Activated effector memory CD4-positive, alpha-beta T cell treated with Interleukin-2 at 50 U/mL for 16 hours (primary cell): ENCODE data around the gene NF2.
"Not testable (repeated sequence)": the region's sequence is repeated elsewhere in the genome, so short reads cannot be mapped to it uniquely, and the experiment has no call there.

Experiments
- DNase-seq: peaks from one replicate; pipeline ENCODE4 v3.0.0-alpha.2; 2020

The NF2 gene

GRCh38 chr22:29597871-29598683, 5.4 kb upstream of the NF2 start:
- not testable (repeated sequence) for DNase-seq

DNA sequence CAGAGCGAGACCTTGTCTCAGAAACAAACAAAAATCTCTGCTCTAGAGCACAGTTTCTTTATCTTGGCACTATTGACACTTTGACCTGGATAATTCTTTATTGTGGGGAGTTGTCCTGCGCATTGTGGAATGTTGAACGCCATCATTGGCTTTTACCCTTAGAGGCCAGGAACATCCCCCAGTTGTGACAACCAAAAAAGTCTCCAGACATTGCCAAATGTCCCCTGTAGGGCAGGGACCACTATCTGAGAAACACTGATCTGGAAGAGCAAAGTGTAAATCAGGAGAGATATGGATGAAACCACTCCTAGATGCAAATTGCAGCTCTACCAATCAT, 4.8 kb upstream of the NF2 start:
- no peak for DNase-seq

GRCh38 chr22:29604076-29604360, 585 bp downstream of the NF2 start:
- no peak for DNase-seq

DNA sequence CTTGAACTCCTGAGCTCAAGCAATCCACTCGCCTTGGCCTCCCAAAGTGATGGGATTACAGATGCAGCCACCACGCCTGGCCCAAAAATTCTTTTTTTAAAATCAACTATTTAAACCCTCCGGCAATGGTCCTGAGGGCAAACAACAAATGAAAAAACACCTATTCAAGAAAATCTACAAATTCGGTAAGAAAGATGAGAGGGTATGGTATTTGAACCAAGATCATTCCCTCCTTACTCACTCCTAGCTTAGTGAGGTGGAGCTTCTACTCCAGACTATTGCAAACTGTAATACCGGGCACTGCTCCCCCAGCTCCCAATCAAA, 2.1 kb downstream of the NF2 start:
- DNase-seq = no peak

- no peak for DNase-seq
These were observed 2.9 kb downstream of the NF2 start for GRCh38 chr22:29606320-29606719.

- no peak for DNase-seq
These were observed 4.0 kb downstream of the NF2 start for GRCh38 chr22:29607426-29607825.

DNA sequence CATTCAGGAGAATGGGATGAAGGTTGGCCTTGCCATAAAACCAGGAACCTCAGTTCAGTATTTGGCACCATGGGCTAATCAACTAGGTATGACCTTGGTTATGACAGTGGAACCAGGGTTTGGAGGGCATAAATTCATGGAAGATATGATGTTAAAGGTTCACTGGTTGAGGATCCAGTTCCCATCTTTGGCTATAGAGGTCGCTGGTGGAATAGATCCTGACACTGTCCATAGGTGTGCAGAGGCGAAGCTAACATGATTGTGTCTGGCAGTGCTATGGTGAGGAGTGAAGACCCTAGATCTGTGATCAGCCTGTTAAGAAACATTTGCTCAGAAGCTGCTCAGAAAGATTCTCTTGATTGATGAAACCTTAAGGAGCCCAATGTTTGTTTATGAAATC, 5.7 kb downstream of the NF2 start:
- no peak for DNase-seq

- DNase-seq = no peak
These were observed 7.3 kb downstream of the NF2 start for GRCh38 chr22:29610780-29611179.

DNA sequence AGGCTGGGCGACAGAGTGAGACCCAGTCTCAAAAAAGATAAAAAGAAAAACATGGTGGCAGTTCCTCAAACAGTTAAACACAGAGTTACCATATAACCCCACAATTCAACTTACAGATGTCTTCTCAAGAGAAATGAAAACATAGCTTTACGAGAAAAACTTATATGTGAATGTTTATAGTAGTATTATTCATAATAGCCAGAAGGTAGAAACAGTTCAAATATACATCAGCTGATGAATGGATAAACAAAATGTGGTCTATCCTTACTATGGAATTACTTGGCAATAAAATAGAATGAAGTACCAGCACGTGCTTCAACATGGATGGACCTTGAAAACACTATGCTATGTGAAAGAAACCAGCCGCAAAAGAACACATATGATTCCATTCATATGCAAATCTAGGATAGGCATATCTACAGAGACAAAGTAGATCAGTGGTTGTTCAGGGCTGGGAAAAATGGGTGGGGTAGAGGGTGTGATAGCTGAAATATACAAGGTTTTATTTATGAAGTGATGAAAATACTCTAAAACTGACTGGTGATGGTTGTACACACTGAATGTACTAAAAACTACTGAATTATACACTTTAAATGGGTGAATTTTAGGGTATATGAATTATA, 12.4 kb downstream of the NF2 start:
- no peak for DNase-seq

GRCh38 chr22:29617922-29618629, 14.6 kb downstream of the NF2 start:
- DNase-seq = no peak

GRCh38 chr22:29621761-29622526, 18.5 kb downstream of the NF2 start:
- DNase-seq = no peak

DNA sequence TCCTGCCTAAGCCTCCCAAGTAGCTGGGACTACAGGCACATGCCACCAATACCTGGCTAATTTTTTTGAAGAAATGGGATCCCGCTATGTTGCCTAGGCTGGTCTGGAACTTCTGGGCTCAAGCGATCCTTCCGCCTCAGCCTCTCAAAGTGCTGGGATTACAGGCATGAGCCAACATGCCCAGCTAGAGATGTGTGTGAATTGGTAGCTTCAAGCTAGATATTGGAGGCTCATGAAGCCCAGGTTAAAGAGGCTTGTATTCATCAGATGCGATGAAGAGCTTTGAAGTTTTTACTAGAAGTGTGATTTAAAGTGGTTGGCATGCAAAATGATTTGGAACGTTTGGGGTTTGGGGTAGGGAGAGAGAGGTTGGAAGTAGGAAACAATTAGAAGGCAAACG, 19.6 kb downstream of the NF2 start:
- DNase-seq = no peak

DNA sequence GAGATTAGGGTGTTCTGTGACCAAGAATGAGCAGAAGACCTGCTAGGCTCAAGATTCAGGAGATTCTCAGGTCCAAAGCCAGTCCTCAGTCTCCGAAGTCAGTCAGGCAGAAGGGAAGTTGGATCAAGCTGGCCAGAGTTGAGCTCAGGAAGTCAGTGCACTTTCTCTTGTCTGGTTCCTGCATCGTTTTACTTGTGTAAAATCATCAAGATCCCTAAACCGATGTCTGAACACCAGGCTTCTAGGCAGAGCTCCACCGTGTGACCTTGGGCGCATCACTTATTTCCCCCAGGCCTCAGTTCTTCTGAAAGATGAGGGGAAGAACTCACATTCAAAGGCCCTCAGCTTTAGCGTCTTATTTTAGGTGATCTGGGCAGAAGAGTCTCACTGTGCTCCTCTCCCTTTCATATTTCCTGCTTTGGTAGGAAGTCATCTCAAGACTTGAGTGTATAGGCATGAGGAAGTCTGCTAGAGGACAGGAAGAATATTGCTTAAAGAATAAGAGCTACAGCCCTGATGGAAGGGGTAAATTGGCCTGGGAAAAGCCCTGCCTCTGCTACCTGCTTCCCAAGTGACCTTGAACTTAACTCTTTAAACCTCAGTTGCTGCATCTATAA, 20.2 kb downstream of the NF2 start:
- DNase-seq = peak; percentile 4

GRCh38 chr22:29625090-29625825, 21.8 kb downstream of the NF2 start:
- no peak for DNase-seq

DNA sequence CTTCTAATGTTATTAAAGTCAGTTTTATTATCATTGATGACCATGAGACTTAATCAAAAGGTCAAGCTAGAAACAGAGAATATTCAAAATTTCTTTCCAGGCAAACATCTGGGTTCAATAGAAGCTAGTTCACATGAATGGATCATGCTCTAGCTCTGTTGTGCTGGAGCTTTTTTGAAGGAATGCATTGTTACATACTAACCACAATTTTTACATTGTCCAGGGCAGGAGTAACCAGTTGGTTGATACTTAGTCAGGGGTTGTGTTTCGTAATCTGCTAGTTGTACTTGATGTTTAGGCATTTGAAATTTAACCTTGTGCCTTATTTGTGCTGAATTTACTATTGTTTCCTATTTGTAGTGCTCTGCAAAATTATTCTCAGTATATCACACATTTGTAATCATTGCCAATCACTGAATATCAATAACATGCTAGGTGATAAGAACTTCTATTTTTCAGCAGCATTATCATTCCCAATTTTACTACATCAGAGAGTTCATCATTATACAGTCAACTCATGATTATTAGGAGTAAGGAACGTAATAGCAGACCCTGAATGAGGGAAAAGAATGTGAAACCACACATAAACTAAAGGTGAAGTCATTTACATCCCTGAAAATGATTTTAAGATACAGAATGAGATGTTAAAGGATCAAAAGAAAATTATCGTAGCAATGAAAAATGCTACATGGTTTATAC, 23.2 kb downstream of the NF2 start:
- DNase-seq = no peak

GRCh38 chr22:29627196-29627535, 23.7 kb downstream of the NF2 start:
- no peak for DNase-seq

GRCh38 chr22:29628996-29629902, 25.8 kb downstream of the NF2 start:
- no peak for DNase-seq

- DNase-seq = no peak
These were observed 26.6 kb downstream of the NF2 start for GRCh38 chr22:29629903-29630516.

DNA sequence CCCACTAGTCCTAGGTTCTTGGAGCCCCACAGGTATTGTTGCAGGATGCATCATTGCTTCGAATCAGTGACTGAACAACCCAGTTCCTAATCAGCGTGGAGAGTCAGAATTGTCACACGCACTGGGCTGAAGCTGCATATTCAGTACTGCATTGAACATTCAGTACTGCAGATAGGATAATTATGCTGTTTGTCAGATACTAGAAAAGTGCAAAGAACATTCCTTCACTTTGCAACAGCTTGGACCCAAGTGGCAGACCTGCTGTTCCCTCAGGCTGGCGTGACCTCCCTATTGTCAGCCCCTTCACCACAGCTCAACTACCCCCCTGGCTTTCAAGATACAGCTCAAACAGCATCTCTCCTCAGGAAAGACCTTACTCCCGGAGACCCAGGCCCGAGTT, 27.6 kb downstream of the NF2 start:
- no peak for DNase-seq

DNA sequence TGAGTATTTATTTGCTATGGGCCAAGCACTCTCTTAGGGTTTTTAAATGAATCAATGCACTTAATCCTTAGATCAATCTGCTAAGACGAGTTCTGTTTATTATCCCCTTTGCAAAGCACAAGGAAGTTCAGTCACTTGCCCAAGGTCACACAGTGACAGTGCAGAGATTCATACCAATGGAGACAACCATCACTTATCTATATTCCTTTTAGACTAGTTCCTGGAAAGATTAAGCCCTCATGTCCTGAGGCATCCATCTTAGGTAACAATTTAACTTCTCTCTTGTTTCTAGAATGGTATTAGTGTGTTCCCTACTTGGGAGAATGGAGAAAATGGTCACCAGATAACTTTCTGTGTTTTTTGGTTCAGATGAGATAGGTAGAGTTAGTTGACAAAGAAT, 28.3 kb downstream of the NF2 start:
- no peak for DNase-seq

DNA sequence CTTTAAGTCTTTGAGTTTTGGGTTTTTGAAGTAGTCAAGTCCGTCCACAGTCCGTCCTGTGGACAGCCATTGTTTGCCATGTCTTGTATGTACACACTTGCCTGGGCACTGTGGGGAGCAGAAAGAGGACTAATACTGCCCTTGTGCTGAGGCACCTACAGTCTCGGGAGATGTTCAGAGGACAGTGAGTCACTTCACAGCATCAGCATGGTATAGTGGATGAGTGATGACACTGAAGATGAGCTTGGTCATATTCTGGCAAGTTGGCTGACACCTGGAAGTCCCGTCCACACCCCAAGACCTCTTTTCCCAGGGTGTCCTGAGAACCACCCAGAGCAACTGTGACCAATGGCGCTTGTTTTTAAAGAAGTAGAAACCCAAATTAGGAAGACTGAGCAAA, 29.2 kb downstream of the NF2 start:
- DNase-seq = no peak
